ENCODE results near the gene CTPS2.

Gene CTPS2

GRCh38 chrX:16678689-16679088, 33.8 kb downstream of the CTPS2 start:
- no peak for TF ChIP-seq CTCF (conservative IDR thresholded peaks at IDR 0.05; ENCODE audit: control insufficient read depth, insufficient read depth, low read depth, low read length)
- no peak overlapping the region for H3K4me3 ChIP-seq (ENCODE audit: control insufficient read depth, low read depth, low read length)
- DNase-seq (ENCODE audit: low read depth), result no peak

- H3K4me3 ChIP-seq (ENCODE audit: control insufficient read depth, low read depth, low read length), result no peak overlapping the region
- DNase-seq (ENCODE audit: low read depth), result peak; percentile 74
- peak; percentile 44 for TF ChIP-seq CTCF (conservative IDR thresholded peaks at IDR 0.05; ENCODE audit: control insufficient read depth, insufficient read depth, low read depth, low read length)
Observed at GRCh38 chrX:16671005-16671404, 41.5 kb downstream of the CTPS2 start.

GRCh38 chrX:16666541-16666940, 45.9 kb downstream of the CTPS2 start:
- TF ChIP-seq CTCF (conservative IDR thresholded peaks at IDR 0.05; ENCODE audit: control insufficient read depth, insufficient read depth, low read depth, low read length), result no peak
- peak; percentile 33 for DNase-seq (ENCODE audit: low read depth)
- no peak overlapping the region for H3K4me3 ChIP-seq (ENCODE audit: control insufficient read depth, low read depth, low read length)

GRCh38 chrX:16665089-16665488, 47.4 kb downstream of the CTPS2 start:
- DNase-seq (ENCODE audit: low read depth), result peak; percentile 80
- no peak for TF ChIP-seq CTCF (conservative IDR thresholded peaks at IDR 0.05; ENCODE audit: control insufficient read depth, insufficient read depth, low read depth, low read length)
- no peak overlapping the region for H3K4me3 ChIP-seq (ENCODE audit: control insufficient read depth, low read depth, low read length)

GRCh38 chrX:16664626-16665025, 47.8 kb downstream of the CTPS2 start:
- H3K4me3 ChIP-seq (ENCODE audit: control insufficient read depth, low read depth, low read length), result no peak overlapping the region
- DNase-seq (ENCODE audit: low read depth), result no peak
- TF ChIP-seq CTCF (conservative IDR thresholded peaks at IDR 0.05; ENCODE audit: control insufficient read depth, insufficient read depth, low read depth, low read length), result peak; percentile 13

GRCh38 chrX:16664074-16664473, 48.4 kb downstream of the CTPS2 start:
- H3K4me3 ChIP-seq (ENCODE audit: control insufficient read depth, low read depth, low read length), result no peak overlapping the region
- peak; percentile 24 for TF ChIP-seq CTCF (conservative IDR thresholded peaks at IDR 0.05; ENCODE audit: control insufficient read depth, insufficient read depth, low read depth, low read length)
- DNase-seq (ENCODE audit: low read depth), result peak; percentile 59

GRCh38 chrX:16662402-16662801, 50.1 kb downstream of the CTPS2 start:
- DNase-seq (ENCODE audit: low read depth), result no peak
- no peak for TF ChIP-seq CTCF (conservative IDR thresholded peaks at IDR 0.05; ENCODE audit: control insufficient read depth, insufficient read depth, low read depth, low read length)
- H3K4me3 ChIP-seq (ENCODE audit: control insufficient read depth, low read depth, low read length), result no peak overlapping the region
